Breast epithelium (tissue), 3 donors: Measurements from ENCODE around the gene PTPRK.

Experiments
- CTCF ChIP-seq, 3 donors: fragments of 450-650 bp; IDR thresholded peaks; one replicate each; pipeline ENCODE4 v1.5.1; 2016 to 2017; ENCODE audit warnings: antibody characterized with exemption in 3 of 3, mild to moderate bottlenecking in 3 of 3, moderate library complexity in 3 of 3
- POLR2A ChIP-seq: fragments of 450-650 bp; IDR thresholded peaks from one replicate; pipeline ENCODE4 v1.6.1; 2016; ENCODE audit warnings: antibody characterized with exemption, mild to moderate bottlenecking, moderate library complexity

DNA sequence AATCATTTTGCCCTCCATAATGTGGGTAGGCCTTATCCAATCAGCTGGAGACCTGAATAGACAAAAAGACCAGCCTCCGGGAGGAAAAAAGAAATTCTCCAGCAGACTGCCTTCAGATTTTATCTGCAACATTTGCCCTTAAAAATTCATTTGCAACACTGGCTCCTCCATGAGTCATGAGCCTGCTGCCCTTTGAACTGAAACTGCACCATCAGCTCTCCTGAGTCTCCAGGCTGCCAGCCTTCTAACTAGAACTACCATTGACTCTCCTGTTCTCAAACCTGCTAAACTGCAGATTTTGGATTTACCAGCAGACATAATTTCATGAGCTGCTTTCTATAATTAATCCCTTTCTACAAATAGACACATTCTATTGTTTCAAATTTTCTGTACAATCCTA is 395.7 kb downstream of the PTPRK start:
- TF ChIP-seq CTCF (IDR thresholded peaks at IDR 0.05) (no peak), POLR2A (no peak)
